ENCODE measurements around the gene CD74. TPM values are rescaled to one million over a fixed set of nuclear protein-coding genes. Genes with fewer than 3 reads are reported as not detected.

The CD74 gene
- total RNA-seq, 1 donor from 2014 or later: 3.3 TPM

GRCh38 chr5:150411245-150411979 is 1.3 kb downstream of the CD74 start:
- FAIRE-seq (no peak), DNase-seq (ENCODE audit: low spot score in 2 of 2) (no peak)

- DNase-seq (ENCODE audit: low spot score in 2 of 2) (peak; percentile 59 to 81), FAIRE-seq (peak; percentile 36)
Observed at GRCh38 chr5:150410524-150411244, 2.0 kb downstream of the CD74 start.

- DNase-seq (ENCODE audit: low spot score in 2 of 2): peak; percentile 69 to 90
- FAIRE-seq: no peak
Observed at GRCh38 chr5:150409638-150410523, 2.8 kb downstream of the CD74 start.

GRCh38 chr5:150408231-150408943 is 4.3 kb downstream of the CD74 start:
- DNase-seq (ENCODE audit: low spot score in 2 of 2): no peak
- no peak for FAIRE-seq

- DNase-seq (ENCODE audit: low spot score in 2 of 2) (no peak), FAIRE-seq (no peak)
Observed at GRCh38 chr5:150407096-150407720, 5.5 kb downstream of the CD74 start.

GRCh38 chr5:150406723-150407095 is 6.0 kb downstream of the CD74 start:
- DNase-seq (ENCODE audit: low spot score in 2 of 2) (no peak), FAIRE-seq (no peak)

GRCh38 chr5:150406103-150406722 is 6.5 kb downstream of the CD74 start:
- DNase-seq (ENCODE audit: low spot score in 2 of 2) (no peak), FAIRE-seq (no peak)

GRCh38 chr5:150404941-150405816 is 7.5 kb downstream of the CD74 start:
- FAIRE-seq (no peak), DNase-seq (ENCODE audit: low spot score in 2 of 2) (no peak)

GRCh38 chr5:150404535-150404934 is 8.2 kb downstream of the CD74 start:
- DNase-seq (ENCODE audit: low spot score in 2 of 2): no peak
- no peak for FAIRE-seq

GRCh38 chr5:150404121-150404520 is 8.6 kb downstream of the CD74 start:
- FAIRE-seq: no peak
- DNase-seq (ENCODE audit: low spot score in 2 of 2): no peak

- DNase-seq (ENCODE audit: low spot score in 2 of 2) (no peak), FAIRE-seq (no peak)
Observed at GRCh38 chr5:150402901-150403342, 9.8 kb downstream of the CD74 start.

- FAIRE-seq: no peak
- no peak for DNase-seq (ENCODE audit: low spot score in 2 of 2)
Observed at GRCh38 chr5:150402229-150402773, 10.4 kb downstream of the CD74 start.

GRCh38 chr5:150401376-150402228 is 11.1 kb downstream of the CD74 start:
- no peak for FAIRE-seq
- DNase-seq (ENCODE audit: low spot score in 2 of 2): no peak

- FAIRE-seq: no peak
Observed at GRCh38 chr5:150401076-150401375, 11.7 kb downstream of the CD74 start.

GRCh38 chr5:150400316-150401075 is 12.2 kb downstream of the CD74 start:
- FAIRE-seq: no peak

More at GRCh38 chr5:150401076-150401375, 11.7 kb downstream of the CD74 start:
- DNase-seq (ENCODE audit: low spot score in 2 of 2): no peak

GRCh38 chr5:150399524-150400211 is 13.0 kb downstream of the CD74 start:
- FAIRE-seq: no peak
- DNase-seq (ENCODE audit: low spot score in 2 of 2): no peak

More at GRCh38 chr5:150400316-150401075, 12.2 kb downstream of the CD74 start:
- no peak for DNase-seq (ENCODE audit: low spot score in 2 of 2)
